Activated CD4-positive, alpha-beta T cell treated with anti-CD3 and anti-CD28 coated beads for 4 hours (primary cell): ENCODE results near the gene CRTC3.
"Not testable (repeated sequence)": the region's sequence is repeated elsewhere in the genome, so short reads cannot be mapped to it uniquely, and the experiment has no call there.

Source experiments
- DNase-seq, 2 donors: peaks; one replicate each; pipeline ENCODE4 v3.0.0-alpha.2; 2020

CRTC3 gene

GRCh38 chr15:90681056-90681455 lies 151.3 kb downstream of the CRTC3 start:
- no peak for DNase-seq

- no peak for DNase-seq
Measured at GRCh38 chr15:90681480-90681879, 151.8 kb downstream of the CRTC3 start.

GRCh38 chr15:90683371-90683770 lies 153.6 kb downstream of the CRTC3 start:
- no peak for DNase-seq

- no peak for DNase-seq
Measured at GRCh38 chr15:90683876-90684275, 154.2 kb downstream of the CRTC3 start.

GRCh38 chr15:90684281-90684680 lies 154.6 kb downstream of the CRTC3 start:
- no peak for DNase-seq

GRCh38 chr15:90685591-90686434 lies 156.1 kb downstream of the CRTC3 start:
- DNase-seq: no peak

- DNase-seq: peak; percentile 8 to 11
Measured at GRCh38 chr15:90686435-90687218, 156.9 kb downstream of the CRTC3 start.

- not testable (repeated sequence) for DNase-seq
Measured at GRCh38 chr15:90689326-90689961, 159.7 kb downstream of the CRTC3 start.

GRCh38 chr15:90690585-90690984 lies 160.9 kb downstream of the CRTC3 start:
- DNase-seq: no peak

- DNase-seq: no peak
Measured at GRCh38 chr15:90691369-90691768, 161.6 kb downstream of the CRTC3 start.

- no peak for DNase-seq
Measured at GRCh38 chr15:90691982-90692773, 162.5 kb downstream of the CRTC3 start.
